K562 (cell line): ENCODE results near the gene GHDC. TPM values are rescaled to one million over a fixed set of nuclear protein-coding genes. Genes with fewer than 3 reads are reported as not detected.
A peak's percentile ranks its signal among the peaks of the same experiment; 100 is the strongest.

Experiments used
- ADNP ChIP-seq: fragments of 200-800 bp; sonication (Bioruptor generic); IDR thresholded peaks from 2 replicates; pipeline ENCODE4 v1.6.1; 2016; ENCODE audit warnings: missing genetic modification characterization, missing compliant biosample characterization
- ARHGAP35 ChIP-seq: fragments of 450-650 bp; IDR thresholded peaks from 2 replicates; pipeline ENCODE4 v1.6.1; 2018; ENCODE audit not compliant: partially characterized antibody
- CREM ChIP-seq: IDR thresholded peaks from 2 replicates; pipeline ENCODE4 v1.6.1; 2014; ENCODE audit warnings: antibody characterized with exemption, low read depth
- DACH1 ChIP-seq: fragments of 450-650 bp; IDR thresholded peaks from 2 replicates; pipeline ENCODE4 v1.6.1; 2018; ENCODE audit not compliant: partially characterized antibody
- EGR1 ChIP-seq: fragments of 450-650 bp; conservative IDR thresholded peaks from 2 replicates; pipeline ENCODE4 v1.6.1; 2017; ENCODE audit warnings: mild to moderate bottlenecking
- JUND ChIP-seq, 2 experiments: IDR thresholded peaks; 2 replicates in 1 of 2; 3 replicates in 1 of 2; pipeline ENCODE4 v1.6.1; 2011; ENCODE audit warnings: borderline replicate concordance in 2 of 2, low read depth in 2 of 2, low read length in 2 of 2, improper control_type of control experiment in 1 of 2, missing biosample characterization in 1 of 2, missing genetic modification characterization in 1 of 2, missing genetic modification reagents in 1 of 2
- KAT8 ChIP-seq: fragments of 450-650 bp; IDR thresholded peaks from 2 replicates; pipeline ENCODE4 v1.6.1; 2016; ENCODE audit warnings: low read depth, mild to moderate bottlenecking
- SLC30A9 ChIP-seq: fragments of 250-450 bp; sonication (Bioruptor Pico); IDR thresholded peaks from 2 replicates; pipeline ENCODE4 v1.8.0; 2022; ENCODE audit warnings: mild to moderate bottlenecking, moderate library complexity
- TSHZ1 ChIP-seq: fragments of 250-450 bp; sonication (Bioruptor Pico); IDR thresholded peaks from 2 replicates; pipeline ENCODE4 v1.4.0; 2020; ENCODE audit warnings: mild to moderate bottlenecking, moderate library complexity
- ZBED1 ChIP-seq: IDR thresholded peaks from 2 replicates; pipeline ENCODE4 v1.6.1; 2014
- ZBTB26 ChIP-seq: fragments of 450-650 bp; formaldehyde crosslinking; IDR thresholded peaks from 2 replicates; pipeline ENCODE4 v1.4.0; 2022; ENCODE audit warnings: missing genetic modification characterization
- ZNF174 ChIP-seq: fragments of 250-450 bp; sonication (Bioruptor Pico); IDR thresholded peaks from 2 replicates; pipeline ENCODE4 v1.4.0; 2020; ENCODE audit warnings: mild to moderate bottlenecking
- ZNF431 ChIP-seq: sonication (generic); formaldehyde crosslinking; IDR thresholded peaks from 2 replicates; pipeline ENCODE4 v1.8.0; 2022; ENCODE audit warnings: mild to moderate bottlenecking, missing genetic modification reagents
- ZNF668 ChIP-seq: fragments of 250-450 bp; sonication (Bioruptor Pico); IDR thresholded peaks from 2 replicates; pipeline ENCODE4 v1.8.0; 2022; ENCODE audit warnings: mild to moderate bottlenecking, inconsistent platforms
- ZNF707 ChIP-seq: fragments of 250-450 bp; sonication (Bioruptor Pico); conservative IDR thresholded peaks from 2 replicates; pipeline ENCODE4 v1.8.0; 2022; ENCODE audit warnings: inconsistent platforms, mild to moderate bottlenecking, moderate library complexity
- polyA plus RNA-seq, 8 experiments: library from polyadenylated mRNA; depleted of rRNA in 4 of 8; stranded (reverse) in 5 of 8; unstranded in 3 of 8; fragments of >200 nt; fragmentation: Nextera tagmentation in 2 of 8; fragmentation: Illumina TruSeq in 1 of 8; extraction: Ambion mirVana in 2 of 8; extraction: Trizol in 1 of 8; gene quantifications; 2 replicates each; pipeline versions ENCODE4 v1.2.1 to v1.2.3, GENCODE V29; 2011 to 2014; ENCODE audit warnings: inconsistent platforms in 1 of 8, missing spikeins in 1 of 8
- total RNA-seq, 7 experiments: library from RNA; depleted of rRNA in 6 of 7; stranded (reverse); fragments of >200 nt in 6 of 7; fragmentation: Illumina TruSeq in 2 of 7; extraction: Trizol in 2 of 7; gene quantifications; 2 replicates each; pipeline versions ENCODE4 v1.2.1 to v1.2.3, GENCODE V29; 2011 to 2021; ENCODE audit warnings: low replicate concordance in 1 of 7
- TF ChIP-seq, protein P1 (sequence below), 2 experiments: fragments of 450-650 bp; IDR thresholded peaks; 2 replicates each; pipeline ENCODE4 v1.6.1; 2016
- TF ChIP-seq, protein P2 (sequence below): fragments of 450-650 bp; formaldehyde crosslinking; IDR thresholded peaks from 2 replicates; pipeline ENCODE4 v1.4.0; 2020; ENCODE audit warnings: mild to moderate bottlenecking

GHDC gene
- total and polyA plus RNA-seq, 9 of the 15 experiments (the other 6 are each of a cell fraction or from before 2014, with no cell fraction given), result 0.65 to 23.2 (median 11.2) TPM

GRCh38 chr17:42183741-42184711 is 10.3 kb downstream of the GHDC start (continued):
- no peak for TF ChIP-seq KAT8
- no peak for TF ChIP-seq ZNF174 (CRISPR knock-in tag)
- TF ChIP-seq EGR1, result no peak
- no peak for TF ChIP-seq ARHGAP35
- TF ChIP-seq JUND (IDR thresholded peaks at IDR 0.05; ENCODE audit: borderline replicate concordance, low read depth, low read length), result 0 out of 2 replicates have a peak, but pooled peaks have one; percentile 22
- TF ChIP-seq JUND (tag; IDR thresholded peaks at IDR 0.05; ENCODE audit: borderline replicate concordance, low read depth, low read length), result no peak; the same call in 2 of the 3 replicates
- TF ChIP-seq TSHZ1 (CRISPR knock-in tag), result no peak
- TF ChIP-seq, protein P1, sequence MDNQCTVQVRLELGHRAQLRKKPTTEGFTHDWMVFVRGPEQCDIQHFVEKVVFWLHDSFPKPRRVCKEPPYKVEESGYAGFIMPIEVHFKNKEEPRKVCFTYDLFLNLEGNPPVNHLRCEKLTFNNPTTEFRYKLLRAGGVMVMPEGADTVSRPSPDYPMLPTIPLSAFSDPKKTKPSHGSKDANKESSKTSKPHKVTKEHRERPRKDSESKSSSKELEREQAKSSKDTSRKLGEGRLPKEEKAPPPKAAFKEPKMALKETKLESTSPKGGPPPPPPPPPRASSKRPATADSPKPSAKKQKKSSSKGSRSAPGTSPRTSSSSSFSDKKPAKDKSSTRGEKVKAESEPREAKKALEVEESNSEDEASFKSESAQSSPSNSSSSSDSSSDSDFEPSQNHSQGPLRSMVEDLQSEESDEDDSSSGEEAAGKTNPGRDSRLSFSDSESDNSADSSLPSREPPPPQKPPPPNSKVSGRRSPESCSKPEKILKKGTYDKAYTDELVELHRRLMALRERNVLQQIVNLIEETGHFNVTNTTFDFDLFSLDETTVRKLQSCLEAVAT (IDR thresholded peaks at IDR 0.05), result no peak
- TF ChIP-seq, protein P2, sequence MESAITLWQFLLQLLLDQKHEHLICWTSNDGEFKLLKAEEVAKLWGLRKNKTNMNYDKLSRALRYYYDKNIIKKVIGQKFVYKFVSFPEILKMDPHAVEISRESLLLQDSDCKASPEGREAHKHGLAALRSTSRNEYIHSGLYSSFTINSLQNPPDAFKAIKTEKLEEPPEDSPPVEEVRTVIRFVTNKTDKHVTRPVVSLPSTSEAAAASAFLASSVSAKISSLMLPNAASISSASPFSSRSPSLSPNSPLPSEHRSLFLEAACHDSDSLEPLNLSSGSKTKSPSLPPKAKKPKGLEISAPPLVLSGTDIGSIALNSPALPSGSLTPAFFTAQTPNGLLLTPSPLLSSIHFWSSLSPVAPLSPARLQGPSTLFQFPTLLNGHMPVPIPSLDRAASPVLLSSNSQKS (CRISPR knock-in tag), result no peak
- TF ChIP-seq SLC30A9 (CRISPR knock-in tag), result no peak
- peak; percentile 26 for TF ChIP-seq CREM
- no peak for TF ChIP-seq DACH1
- no peak for TF ChIP-seq ZNF668 (CRISPR knock-in tag)
- no peak for TF ChIP-seq ZNF707 (CRISPR knock-in tag)
- TF ChIP-seq ZBTB26, result no peak
- TF ChIP-seq ZBED1, result no peak
- TF ChIP-seq ZNF431, result no peak
- TF ChIP-seq ADNP, result no peak
